ENCODE results near the gene CD300LD.
"Not testable (repeated sequence)": the region's sequence is repeated elsewhere in the genome, so short reads cannot be mapped to it uniquely, and the experiment has no call there.

Gene CD300LD

GRCh38 chr17:74574489-74575142, 17.5 kb downstream of the CD300LD start:
- in situ Hi-C loops (cut with MboI; ENCODE audit: low sequenced_read_pairs): no loop called here

GRCh38 chr17:74573635-74574034, 18.4 kb downstream of the CD300LD start:
- in situ Hi-C loops (cut with MboI; ENCODE audit: low sequenced_read_pairs): not testable (repeated sequence)

- in situ Hi-C loops (cut with MboI; ENCODE audit: low sequenced_read_pairs): no loop called here
Measured at GRCh38 chr17:74573169-74573568, 18.9 kb downstream of the CD300LD start.

GRCh38 chr17:74571621-74572270, 20.3 kb downstream of the CD300LD start:
- in situ Hi-C loops (cut with MboI; ENCODE audit: low sequenced_read_pairs): no loop called here

DNA sequence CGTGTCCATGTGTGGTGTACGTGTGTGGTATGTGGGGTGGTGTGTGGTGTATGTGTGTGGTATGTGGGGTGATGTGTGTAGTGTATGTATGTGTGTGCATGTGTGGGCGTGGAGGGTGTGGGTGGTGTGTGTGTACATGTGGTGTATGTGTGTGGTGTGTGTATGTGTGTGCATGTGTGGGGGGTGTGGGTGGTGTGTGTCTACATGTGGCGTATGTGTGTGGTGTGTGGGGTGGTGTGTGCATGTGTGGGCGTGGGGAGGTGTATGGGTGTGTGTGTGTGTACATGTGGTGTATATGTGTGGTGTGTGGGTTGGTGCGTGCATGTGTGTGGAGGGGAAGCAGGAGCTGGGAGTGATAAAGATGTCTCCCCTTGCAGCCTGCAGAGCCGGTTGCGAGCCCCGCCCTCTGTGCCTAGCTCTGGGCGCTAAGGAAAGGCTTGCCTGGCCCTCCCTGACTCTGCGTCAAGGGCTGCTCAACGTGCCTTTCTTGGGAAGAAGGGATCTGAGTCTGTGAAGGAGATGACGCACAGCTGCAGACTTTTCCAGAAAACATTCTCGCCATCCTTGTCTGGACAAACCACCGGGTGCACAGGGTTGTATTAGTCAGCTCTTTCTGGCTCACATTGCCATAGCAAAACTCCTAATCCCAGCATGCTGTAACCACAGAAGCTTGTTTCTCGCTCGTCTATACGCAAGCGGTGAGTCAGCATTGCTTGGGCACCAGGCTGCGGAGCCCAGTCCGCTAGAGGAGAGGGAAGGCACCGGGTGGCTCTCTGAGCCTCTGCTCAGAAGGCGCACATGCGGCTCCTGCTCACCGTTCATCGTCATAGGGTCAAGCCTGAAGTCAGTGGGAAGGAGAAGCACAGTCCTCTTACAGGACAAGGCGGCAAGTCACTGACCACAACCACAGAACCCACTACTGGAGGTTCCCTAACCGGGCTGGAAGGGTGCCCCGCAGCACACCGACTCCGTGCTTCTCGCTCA, 22.8 kb downstream of the CD300LD start:
- in situ Hi-C loops (cut with MboI; ENCODE audit: low sequenced_read_pairs): no loop called here

DNA sequence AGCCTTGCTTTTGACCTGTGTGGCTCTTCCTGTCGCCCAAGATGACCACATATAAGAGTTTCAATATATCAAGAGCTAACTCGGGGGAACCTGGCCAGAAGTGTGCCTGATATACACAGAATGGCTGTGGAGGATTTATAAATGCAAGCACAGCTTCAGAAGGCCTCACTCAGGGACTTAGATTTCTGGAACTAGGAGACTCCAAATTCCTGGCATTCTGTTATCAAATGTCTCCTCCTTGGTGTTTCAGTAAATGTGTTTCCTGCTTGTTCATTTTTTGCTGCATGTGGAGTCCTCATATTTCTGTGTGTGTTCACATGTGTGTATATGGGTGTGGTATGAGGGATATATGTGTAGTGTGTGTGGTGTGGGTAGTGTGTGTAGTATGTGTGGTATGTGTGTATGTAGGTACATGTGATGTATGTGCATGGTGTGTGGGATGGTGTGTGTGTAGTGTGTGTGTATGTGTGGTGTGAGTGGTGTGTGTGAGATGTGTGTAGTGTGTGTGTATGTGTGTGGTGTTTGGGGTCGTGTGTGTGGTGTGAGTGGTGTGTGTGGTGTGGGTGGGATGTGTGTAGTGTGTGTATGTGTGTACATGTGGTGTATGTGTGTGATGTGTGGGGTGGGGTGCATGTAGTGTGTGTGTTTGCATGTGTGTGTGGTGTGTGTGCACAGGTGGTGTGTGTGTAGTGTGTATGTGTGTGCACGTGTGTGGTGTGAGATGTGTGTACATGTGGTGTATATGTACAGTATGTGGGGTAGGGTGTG, 23.8 kb downstream of the CD300LD start:
- in situ Hi-C loops (cut with MboI; ENCODE audit: low sequenced_read_pairs): no loop called here

GRCh38 chr17:74567397-74567796, 24.7 kb downstream of the CD300LD start, which contains the start of gene CD300H:
Gene CD300H (minus strand): TSS chr17:74567509.
- in situ Hi-C loops (cut with MboI; ENCODE audit: low sequenced_read_pairs): no loop called here

DNA sequence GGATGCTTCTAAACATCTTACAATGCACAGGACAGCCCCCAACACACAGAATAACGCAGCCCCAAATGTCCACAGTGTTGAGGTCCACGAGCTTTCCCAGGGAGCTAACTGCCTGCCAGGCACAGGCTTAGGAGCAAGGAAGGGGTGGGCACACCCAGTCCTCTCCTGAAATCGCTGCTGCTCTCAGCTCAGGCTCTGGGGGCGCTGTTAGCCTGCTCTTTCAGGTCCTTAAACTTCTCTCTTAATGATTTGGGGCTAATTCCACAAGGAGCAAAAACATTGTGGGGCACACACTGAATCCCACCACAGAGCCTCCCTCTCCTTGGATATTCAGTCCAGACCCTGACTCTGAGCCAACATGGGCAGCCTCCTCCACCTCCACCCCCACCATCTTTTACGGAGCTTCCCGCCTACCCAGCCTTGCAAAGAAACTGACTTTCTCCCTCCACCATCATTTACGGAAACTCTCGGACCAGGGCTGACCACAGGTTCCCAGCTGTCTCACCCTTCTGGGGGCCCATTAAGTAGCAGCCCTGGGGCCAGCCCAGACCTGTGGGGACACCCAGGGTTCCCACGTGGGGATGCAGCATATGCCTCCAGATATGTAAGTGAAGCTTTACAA, 25.8 kb downstream of the CD300LD start:
- in situ Hi-C loops (cut with MboI; ENCODE audit: low sequenced_read_pairs): no loop called here

GRCh38 chr17:74565126-74565525, 27.0 kb downstream of the CD300LD start:
- in situ Hi-C loops (cut with MboI; ENCODE audit: low sequenced_read_pairs): no loop called here

- in situ Hi-C loops (cut with MboI; ENCODE audit: low sequenced_read_pairs): no loop called here
Measured at GRCh38 chr17:74563358-74563757, 28.7 kb downstream of the CD300LD start.

DNA sequence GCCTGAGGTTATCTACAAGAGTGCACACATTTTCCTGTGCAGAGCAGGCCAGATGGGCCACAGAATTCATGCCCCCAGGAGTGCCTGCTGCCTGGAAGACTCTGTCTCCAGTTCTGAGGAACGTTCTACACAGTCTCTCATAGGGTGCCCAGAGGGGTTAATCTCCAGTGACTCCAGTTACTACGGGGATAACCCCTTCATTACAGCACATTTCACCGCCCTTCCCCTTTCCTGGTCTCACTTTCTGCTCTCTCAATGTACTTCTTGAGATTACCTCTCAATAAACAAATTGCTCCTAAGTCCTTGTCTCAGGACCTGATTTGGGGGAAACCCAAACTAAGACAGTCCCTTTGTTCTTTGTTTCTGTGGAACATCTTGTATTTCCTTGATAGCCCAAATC, 30.5 kb downstream of the CD300LD start:
- in situ Hi-C loops (cut with MboI; ENCODE audit: low sequenced_read_pairs): no loop called here

GRCh38 chr17:74558882-74559519, 33.1 kb downstream of the CD300LD start:
- in situ Hi-C loops (cut with MboI; ENCODE audit: low sequenced_read_pairs): no loop called here

- in situ Hi-C loops (cut with MboI; ENCODE audit: low sequenced_read_pairs): not testable (repeated sequence)
Measured at GRCh38 chr17:74558402-74558801, 33.7 kb downstream of the CD300LD start.

DNA sequence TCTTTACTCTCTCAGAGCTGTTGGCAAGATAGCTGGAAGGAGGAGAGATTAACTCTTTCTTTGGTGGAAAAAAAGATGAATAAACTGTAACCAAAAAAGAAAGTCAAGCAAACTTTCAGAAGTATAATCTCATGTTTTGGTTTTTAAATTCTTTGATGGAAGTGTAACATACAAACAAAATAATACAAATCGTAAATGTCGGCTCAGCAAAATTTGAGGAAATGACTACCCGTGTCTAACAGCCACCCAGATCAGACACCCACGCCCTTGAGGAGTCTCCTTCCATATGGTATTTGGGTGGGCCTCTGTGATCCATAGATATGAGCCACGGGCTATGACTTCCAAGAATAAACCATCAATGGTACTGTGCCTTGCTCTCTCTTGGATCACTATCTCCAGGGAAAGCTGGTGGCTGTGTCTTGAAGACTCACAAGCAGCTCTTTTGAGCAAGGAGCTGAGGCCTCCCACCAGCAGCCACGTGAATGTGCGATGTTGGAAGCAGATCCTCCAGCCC, 36.6 kb downstream of the CD300LD start:
- in situ Hi-C loops (cut with MboI; ENCODE audit: low sequenced_read_pairs): no loop called here

DNA sequence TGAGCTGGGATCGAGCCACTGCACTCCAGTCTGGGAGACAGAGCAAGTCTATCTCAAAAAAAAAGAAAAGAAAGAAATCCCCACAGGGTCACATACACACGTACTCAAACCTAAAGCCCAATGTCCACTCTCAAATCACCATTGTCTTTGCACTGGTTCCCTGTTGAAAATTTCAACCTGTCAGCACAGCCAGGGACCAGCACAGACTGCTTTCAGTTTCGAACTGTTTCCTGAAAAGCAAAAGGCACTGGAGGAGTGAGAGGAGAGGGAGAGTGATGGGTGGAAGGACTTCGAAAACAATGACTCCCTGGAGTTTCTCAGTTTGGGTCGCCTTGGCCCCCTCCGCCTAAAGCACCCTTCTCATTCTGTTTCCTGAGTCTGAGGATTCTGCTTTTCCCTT, 37.2 kb downstream of the CD300LD start:
- in situ Hi-C loops (cut with MboI; ENCODE audit: low sequenced_read_pairs): no loop called here

GRCh38 chr17:74552037-74552436, 40.0 kb downstream of the CD300LD start:
- in situ Hi-C loops (cut with MboI; ENCODE audit: low sequenced_read_pairs): no loop called here

- in situ Hi-C loops (cut with MboI; ENCODE audit: low sequenced_read_pairs): no loop called here
Measured at GRCh38 chr17:74550602-74551001, 41.5 kb downstream of the CD300LD start.

- in situ Hi-C loops (cut with MboI; ENCODE audit: low sequenced_read_pairs): no loop called here
Measured at GRCh38 chr17:74549343-74549742, 42.7 kb downstream of the CD300LD start.

DNA sequence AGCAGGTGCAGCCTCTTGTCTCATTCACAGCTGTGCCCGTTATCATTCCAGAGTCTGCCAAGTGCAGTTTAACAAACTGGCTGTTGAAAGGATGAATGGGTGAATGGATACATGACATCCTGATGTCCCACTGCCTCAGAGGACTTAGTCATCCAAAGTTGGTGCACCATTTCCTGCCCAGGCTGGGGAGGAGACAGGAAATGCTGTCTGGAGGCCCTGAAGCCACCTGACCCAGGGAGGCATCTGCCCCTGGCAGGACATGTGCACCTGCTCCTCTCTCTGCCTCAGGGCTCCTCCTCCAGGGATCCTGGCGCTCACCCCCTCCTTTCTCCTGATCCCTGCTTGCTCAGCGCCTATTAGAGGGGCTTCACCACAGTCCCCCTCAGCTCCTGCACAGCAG, 44.3 kb downstream of the CD300LD start:
- in situ Hi-C loops (cut with MboI; ENCODE audit: low sequenced_read_pairs): no loop called here

DNA sequence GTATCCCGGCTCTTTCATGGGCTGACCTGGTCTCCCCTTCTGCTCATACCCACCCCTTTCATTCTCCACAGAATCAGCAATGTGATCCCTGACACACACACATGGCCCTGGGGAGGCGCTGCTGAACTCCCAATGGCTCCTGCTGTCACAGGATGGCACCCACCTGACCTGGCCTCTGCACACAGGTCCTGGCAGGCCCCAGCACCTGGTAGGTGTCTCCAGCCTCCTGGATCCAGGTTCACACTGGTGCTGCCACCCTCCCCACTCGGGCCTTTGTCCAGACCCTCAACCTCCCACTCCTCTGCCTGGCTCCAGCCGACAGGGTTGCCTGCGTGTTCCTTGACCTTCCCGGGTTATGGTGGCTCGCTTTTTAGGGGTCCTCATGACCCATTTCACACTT, 44.8 kb downstream of the CD300LD start:
- in situ Hi-C loops (cut with MboI; ENCODE audit: low sequenced_read_pairs): no loop called here

Data from HL-60/S4 (cell line).